COLO668 (cell line): ENCODE results near the gene MRPL36.
A peak's percentile ranks its signal among the peaks of the same experiment; 100 is the strongest.

Experiments
- DNase-seq: peaks from one replicate; lab custom pipeline; 2025; ENCODE audit not compliant: unreplicated experiment; lab: John Stamatoyannopoulos, UW

MRPL36 gene

GRCh38 chr5:1765880-1766235 lies 33.8 kb downstream of the MRPL36 start:
- no peak for DNase-seq

GRCh38 chr5:1765141-1765879 lies 34.3 kb downstream of the MRPL36 start:
- no peak for DNase-seq

- no peak for DNase-seq
These were observed 35.1 kb downstream of the MRPL36 start for GRCh38 chr5:1764606-1764960.

- no peak for DNase-seq
These were observed 35.6 kb downstream of the MRPL36 start for GRCh38 chr5:1763960-1764605.

- peak; percentile 41 for DNase-seq
These were observed 36.1 kb downstream of the MRPL36 start for GRCh38 chr5:1763548-1763911.

- DNase-seq, result no peak
These were observed 36.6 kb downstream of the MRPL36 start for GRCh38 chr5:1762883-1763547.

- no peak for DNase-seq
These were observed 37.3 kb downstream of the MRPL36 start for GRCh38 chr5:1762121-1762882.

- no peak for DNase-seq
These were observed 38.2 kb downstream of the MRPL36 start for GRCh38 chr5:1761453-1761755.

- DNase-seq, result no peak
These were observed 38.8 kb downstream of the MRPL36 start for GRCh38 chr5:1760656-1761452.

- no peak for DNase-seq
These were observed 39.4 kb downstream of the MRPL36 start for GRCh38 chr5:1760231-1760630.

- DNase-seq, result no peak
These were observed 40.2 kb downstream of the MRPL36 start for GRCh38 chr5:1759378-1759970.

- DNase-seq, result no peak
These were observed 41.1 kb downstream of the MRPL36 start for GRCh38 chr5:1758574-1758973.

GRCh38 chr5:1757511-1757910 lies 42.1 kb downstream of the MRPL36 start:
- DNase-seq, result no peak

GRCh38 chr5:1756481-1756880 lies 43.2 kb downstream of the MRPL36 start:
- DNase-seq, result no peak

- no peak for DNase-seq
These were observed 44.2 kb downstream of the MRPL36 start for GRCh38 chr5:1755321-1755949.

- DNase-seq, result no peak
These were observed 45.0 kb downstream of the MRPL36 start for GRCh38 chr5:1754531-1755220.

- DNase-seq, result no peak
These were observed 46.1 kb downstream of the MRPL36 start for GRCh38 chr5:1753490-1753889.

GRCh38 chr5:1752881-1753280 lies 46.8 kb downstream of the MRPL36 start:
- DNase-seq, result no peak
